ENCODE results near the gene INSR. TPM values are rescaled to one million over a fixed set of nuclear protein-coding genes. Genes with fewer than 3 reads are reported as not detected.

The INSR gene
- total RNA-seq, 4 donors from 2014 or later: 46.0 to 97.6 (median 68.3) TPM

DNA sequence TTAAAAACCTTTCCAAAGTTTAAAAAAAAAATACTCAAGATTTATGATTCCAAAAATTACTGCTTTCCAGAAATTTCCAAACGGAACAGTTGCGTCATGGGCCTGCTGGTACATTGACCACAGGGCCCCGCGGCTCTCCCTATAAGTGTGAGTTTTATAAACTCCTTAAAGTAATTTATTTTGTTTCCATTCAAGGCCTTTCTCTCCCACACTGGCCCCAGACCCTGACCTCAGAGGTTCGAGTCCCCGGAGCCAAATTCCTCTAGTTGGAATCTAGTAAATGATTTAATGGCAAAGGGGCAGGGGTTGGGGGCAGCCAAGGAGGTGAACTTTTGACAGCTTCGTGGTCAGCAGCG, 97.5 kb downstream of the INSR start:
- no peaks in the 10 kb centered on the region for H3K9me3 ChIP-seq
- H3K4me3 ChIP-seq: peak overlapping the region; percentile 20 to 39
- intact Hi-C loops (cut with DNase I; ENCODE audit: low total_unique reads): loop anchor here (5.0 kb wide), 1 partner anchor 96 kb away; the partner anchor contains the start of gene INSR
- no peaks in the 10 kb centered on the region for H3K36me3 ChIP-seq
- H3K4me1 ChIP-seq: no peaks in the 10 kb centered on the region
- TF ChIP-seq, protein P1, sequence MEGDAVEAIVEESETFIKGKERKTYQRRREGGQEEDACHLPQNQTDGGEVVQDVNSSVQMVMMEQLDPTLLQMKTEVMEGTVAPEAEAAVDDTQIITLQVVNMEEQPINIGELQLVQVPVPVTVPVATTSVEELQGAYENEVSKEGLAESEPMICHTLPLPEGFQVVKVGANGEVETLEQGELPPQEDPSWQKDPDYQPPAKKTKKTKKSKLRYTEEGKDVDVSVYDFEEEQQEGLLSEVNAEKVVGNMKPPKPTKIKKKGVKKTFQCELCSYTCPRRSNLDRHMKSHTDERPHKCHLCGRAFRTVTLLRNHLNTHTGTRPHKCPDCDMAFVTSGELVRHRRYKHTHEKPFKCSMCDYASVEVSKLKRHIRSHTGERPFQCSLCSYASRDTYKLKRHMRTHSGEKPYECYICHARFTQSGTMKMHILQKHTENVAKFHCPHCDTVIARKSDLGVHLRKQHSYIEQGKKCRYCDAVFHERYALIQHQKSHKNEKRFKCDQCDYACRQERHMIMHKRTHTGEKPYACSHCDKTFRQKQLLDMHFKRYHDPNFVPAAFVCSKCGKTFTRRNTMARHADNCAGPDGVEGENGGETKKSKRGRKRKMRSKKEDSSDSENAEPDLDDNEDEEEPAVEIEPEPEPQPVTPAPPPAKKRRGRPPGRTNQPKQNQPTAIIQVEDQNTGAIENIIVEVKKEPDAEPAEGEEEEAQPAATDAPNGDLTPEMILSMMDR (IDR thresholded peaks at IDR 0.05): no peak
- TF ChIP-seq POLR2A (IDR thresholded peaks at IDR 0.05): no peak
- peak in 1 of 2 donors; percentile 95 for DNase-seq
- H3K27ac ChIP-seq: peak overlapping the region; percentile 92 to 96
- no peaks in the 10 kb centered on the region for H3K27me3 ChIP-seq

DNA sequence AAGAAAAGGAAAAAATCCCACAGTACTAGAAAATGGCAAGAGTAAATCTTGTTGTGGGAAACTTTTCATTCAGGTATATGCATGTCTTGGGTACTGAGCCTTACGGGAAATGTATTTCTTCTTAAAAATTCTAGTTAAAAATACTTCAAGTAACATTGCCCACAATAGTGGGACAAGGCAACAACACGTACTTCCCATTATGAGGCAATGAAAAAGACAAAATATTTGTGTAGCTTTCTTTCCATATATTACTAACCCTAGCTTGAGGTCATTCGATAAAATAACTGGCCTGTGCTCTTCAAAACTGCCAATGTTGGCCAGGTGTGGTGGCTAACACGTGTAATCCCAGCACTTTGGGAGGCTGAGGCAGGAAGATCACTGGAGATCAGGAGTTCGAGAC, 99.2 kb downstream of the INSR start:
- Histone ChIP-seq H3K4me1 (no peaks in the 10 kb centered on the region), H3K27me3 (no peaks in the 10 kb centered on the region), H3K9me3 (no peaks in the 10 kb centered on the region), H3K27ac (peak overlapping the region; percentile 92 to 96), H3K4me3 (no peak overlapping the region), H3K36me3 (no peaks in the 10 kb centered on the region)
- intact Hi-C loops (cut with DNase I; ENCODE audit: low total_unique reads): loop anchor here (5.0 kb wide), 1 partner anchor 97 kb away; the partner anchor contains the start of gene INSR
- TF ChIP-seq, protein P1 (IDR thresholded peaks at IDR 0.05): no peak
- no peak for TF ChIP-seq POLR2A (IDR thresholded peaks at IDR 0.05)
- DNase-seq: no peak

DNA sequence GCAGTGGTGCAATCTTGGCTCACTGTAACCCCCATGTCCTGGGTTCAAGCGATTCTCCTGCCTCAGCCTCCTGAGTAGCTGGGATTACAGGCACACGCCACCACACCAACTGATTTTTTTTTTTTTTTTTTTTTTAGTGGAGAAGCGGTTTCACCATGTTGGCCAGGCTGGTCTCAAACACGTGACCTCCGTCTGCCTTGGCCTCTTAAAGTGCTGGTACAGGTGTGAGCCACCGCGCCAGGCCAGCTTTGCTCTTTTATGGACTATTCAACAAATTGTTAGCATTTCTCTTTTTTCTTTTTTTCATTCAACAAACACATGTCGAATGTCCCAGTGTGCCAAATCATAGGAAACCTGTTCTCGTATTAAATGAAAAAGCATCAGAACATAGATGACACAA, 99.6 kb downstream of the INSR start:
- intact Hi-C loops (cut with DNase I; ENCODE audit: low total_unique reads): no loop called here
- Histone ChIP-seq H3K4me3 (no peak overlapping the region), H3K4me1 (no peaks in the 10 kb centered on the region), H3K36me3 (no peaks in the 10 kb centered on the region), H3K27ac (peak overlapping the region; percentile 92 to 96), H3K9me3 (no peaks in the 10 kb centered on the region), H3K27me3 (no peaks in the 10 kb centered on the region)
- DNase-seq: no peak
- TF ChIP-seq POLR2A (IDR thresholded peaks at IDR 0.05): no peak
- TF ChIP-seq, protein P1 (IDR thresholded peaks at IDR 0.05): no peak

DNA sequence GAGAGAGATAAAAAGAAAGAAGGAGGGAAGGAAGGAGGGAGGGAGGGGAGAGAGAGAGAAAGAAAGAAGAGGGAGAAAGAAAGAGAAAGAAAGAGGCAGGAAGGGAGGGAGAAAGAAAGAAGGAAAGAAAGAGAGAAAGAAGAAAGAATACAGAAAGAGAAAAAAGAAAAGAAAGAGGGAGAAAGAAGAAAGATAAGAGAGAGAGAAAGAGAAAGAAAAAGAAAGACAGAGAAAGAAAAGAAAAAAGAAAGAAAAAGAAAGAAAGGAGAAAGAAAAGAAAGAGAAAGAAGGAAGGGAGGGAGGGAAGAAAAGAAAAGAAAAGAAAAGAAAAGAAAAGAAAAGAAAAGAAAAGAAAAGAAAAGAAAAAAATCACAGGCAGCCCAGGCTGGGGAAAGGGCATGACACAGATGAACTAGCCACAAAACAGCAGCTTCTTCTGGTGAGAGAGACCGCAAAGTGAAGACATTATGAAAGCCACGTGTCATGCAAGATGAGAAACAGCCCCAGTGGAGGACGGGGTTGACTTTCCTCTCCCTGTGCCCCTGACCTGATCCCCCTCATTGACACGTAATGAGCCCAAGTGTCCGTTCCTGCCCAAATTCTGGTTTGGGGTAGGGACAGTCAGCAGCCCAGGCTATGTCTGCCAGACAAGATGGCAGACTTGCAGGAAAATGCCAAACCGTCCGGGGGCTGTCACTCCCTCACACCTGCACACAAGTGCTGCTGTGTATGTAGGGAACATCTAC, 102.1 kb downstream of the INSR start:
- H3K27me3 ChIP-seq: no peaks in the 10 kb centered on the region
- no peaks in the 10 kb centered on the region for H3K9me3 ChIP-seq
- TF ChIP-seq POLR2A (IDR thresholded peaks at IDR 0.05): no peak
- TF ChIP-seq, protein P1 (IDR thresholded peaks at IDR 0.05): no peak
- H3K27ac ChIP-seq: peak overlapping the region; percentile 53 to 60
- intact Hi-C loops (cut with DNase I; ENCODE audit: low total_unique reads): no loop called here
- H3K36me3 ChIP-seq: no peaks in the 10 kb centered on the region
- H3K4me3 ChIP-seq: no peak overlapping the region
- DNase-seq: no peak
- no peaks in the 10 kb centered on the region for H3K4me1 ChIP-seq
